GM12865 (cell line): ENCODE data around the gene ACTL7B.

ENCODE experiments used
- DNase-seq: peaks from one replicate; pipeline ENCODE4 v3.0.0; 2010; ENCODE audit warnings: low read depth
- H3K4me3 ChIP-seq: 2 replicates; pipeline ENCODE4 v1.5.1; 2011; ENCODE audit warnings: mild to moderate bottlenecking, low read depth, low read length, control low read depth
- CTCF ChIP-seq: IDR thresholded peaks from 2 replicates; pipeline ENCODE4 v1.5.1; 2011; ENCODE audit warnings: low read length, control low read depth, low read depth, inconsistent platforms; ENCODE audit not compliant: insufficient read depth; ENCODE audit errors: missing control alignments

The ACTL7B gene

GRCh38 chr9:108816037-108816436, 39.7 kb downstream of the ACTL7B start:
- no peak overlapping the region for H3K4me3 ChIP-seq
- TF ChIP-seq CTCF: no peak
- DNase-seq: no peak

- no peak overlapping the region for H3K4me3 ChIP-seq
- DNase-seq: no peak
These were observed 40.6 kb downstream of the ACTL7B start for GRCh38 chr9:108815156-108815555.

GRCh38 chr9:108813951-108814601, 41.7 kb downstream of the ACTL7B start:
- DNase-seq: no peak
- H3K4me3 ChIP-seq: no peak overlapping the region
- peak; percentile 15 for TF ChIP-seq CTCF

More at GRCh38 chr9:108815156-108815555, 40.6 kb downstream of the ACTL7B start:
- no peak for TF ChIP-seq CTCF

- no peak overlapping the region for H3K4me3 ChIP-seq
- TF ChIP-seq CTCF: no peak
- DNase-seq: no peak
These were observed 43.3 kb downstream of the ACTL7B start for GRCh38 chr9:108812396-108813025.

- H3K4me3 ChIP-seq: no peak overlapping the region
- no peak for DNase-seq
- TF ChIP-seq CTCF: no peak
These were observed 43.8 kb downstream of the ACTL7B start for GRCh38 chr9:108811944-108812343.

GRCh38 chr9:108809269-108809668, 46.5 kb downstream of the ACTL7B start:
- no peak for DNase-seq
- no peak for TF ChIP-seq CTCF
- no peak overlapping the region for H3K4me3 ChIP-seq
